HepG2 (cell line): ENCODE measurements around the gene SEBOX. TPM values are rescaled to one million over a fixed set of nuclear protein-coding genes. Genes with fewer than 3 reads are reported as not detected.

Source experiments
- GABPA ChIP-seq, 2 experiments: IDR thresholded peaks; 2 replicates each; pipeline ENCODE4 v1.6.1; 2011 to 2016; ENCODE audit warnings: low read depth in 2 of 2, low read length in 1 of 2, missing biosample characterization in 1 of 2, missing genetic modification characterization in 1 of 2
- HOXA7 ChIP-seq: sonication (generic); formaldehyde crosslinking; IDR thresholded peaks from 2 replicates; pipeline ENCODE4 v1.8.1; 2022; ENCODE audit warnings: mild to moderate bottlenecking, missing genetic modification reagents, moderate library complexity
- NFRKB ChIP-seq: fragments of 450-650 bp; IDR thresholded peaks from 2 replicates; pipeline ENCODE4 v1.6.1; 2017
- NR1H2 ChIP-seq: sonication (generic); formaldehyde crosslinking; IDR thresholded peaks from 2 replicates; pipeline ENCODE4 v1.8.1; 2022; ENCODE audit warnings: low read depth, missing genetic modification reagents, borderline replicate concordance
- ONECUT2 ChIP-seq: sonication (generic); formaldehyde crosslinking; IDR thresholded peaks from 2 replicates; pipeline ENCODE4 v1.4.0; 2020; ENCODE audit warnings: missing genetic modification reagents
- PRMT3 ChIP-seq: sonication (generic); formaldehyde crosslinking; IDR thresholded peaks from 2 replicates; pipeline ENCODE4 v1.8.1; 2022; ENCODE audit warnings: low read depth, mild to moderate bottlenecking, moderate library complexity, missing genetic modification reagents, borderline replicate concordance
- RFX1 ChIP-seq: fragments of 450-650 bp; IDR thresholded peaks from 2 replicates; pipeline ENCODE4 v1.6.1; 2017
- ZC3H4 ChIP-seq: sonication (generic); formaldehyde crosslinking; IDR thresholded peaks from 2 replicates; pipeline ENCODE4 v1.4.0; 2020; ENCODE audit warnings: missing genetic modification reagents, borderline replicate concordance
- ZFAT ChIP-seq: sonication (generic); formaldehyde crosslinking; conservative IDR thresholded peaks from 2 replicates; pipeline ENCODE4 v1.8.1; 2023; ENCODE audit warnings: missing genetic modification reagents, inconsistent platforms
- ZFP37 ChIP-seq: sonication (generic); formaldehyde crosslinking; IDR thresholded peaks from 2 replicates; pipeline ENCODE4 v1.4.0; 2020; ENCODE audit warnings: missing genetic modification reagents, borderline replicate concordance
- ZIK1 ChIP-seq: sonication (generic); formaldehyde crosslinking; IDR thresholded peaks from 2 replicates; pipeline ENCODE4 v1.5.0; 2020; ENCODE audit warnings: mild to moderate bottlenecking, low read depth, missing genetic modification reagents, borderline replicate concordance
- ZNF160 ChIP-seq: sonication (generic); formaldehyde crosslinking; IDR thresholded peaks from 2 replicates; pipeline ENCODE4 v1.8.0; 2022; ENCODE audit warnings: mild to moderate bottlenecking, inconsistent platforms, missing genetic modification reagents
- ZNF17 ChIP-seq: sonication (generic); formaldehyde crosslinking; IDR thresholded peaks from 2 replicates; pipeline ENCODE4 v1.5.0; 2020; ENCODE audit warnings: mild to moderate bottlenecking, missing genetic modification reagents
- ZNF225 ChIP-seq: sonication (generic); formaldehyde crosslinking; IDR thresholded peaks from 2 replicates; pipeline ENCODE4 v1.4.0; 2020; ENCODE audit warnings: mild to moderate bottlenecking, missing genetic modification reagents
- ZNF451 ChIP-seq: sonication (generic); formaldehyde crosslinking; IDR thresholded peaks from 2 replicates; pipeline ENCODE4 v1.5.0; 2020; ENCODE audit warnings: mild to moderate bottlenecking, missing genetic modification reagents
- ZNF564 ChIP-seq: sonication (generic); formaldehyde crosslinking; IDR thresholded peaks from 2 replicates; pipeline ENCODE4 v1.8.1; 2023; ENCODE audit warnings: mild to moderate bottlenecking, missing genetic modification reagents
- polyA plus RNA-seq, 8 experiments: library from polyadenylated mRNA; depleted of rRNA in 3 of 8; stranded (reverse) in 7 of 8; unstranded in 1 of 8; fragments of >200 nt; fragmentation: Illumina TruSeq in 4 of 8; extraction: Trizol in 4 of 8; gene quantifications; 2 replicates each; pipeline versions ENCODE4 v1.2.1 to v1.2.3, GENCODE V29; 2011 to 2016; ENCODE audit warnings: low read depth in 4 of 8, missing spikeins in 1 of 8, mixed read lengths in 1 of 8; ENCODE audit not compliant: insufficient read depth in 1 of 8
- total RNA-seq, 5 experiments: library from RNA; depleted of rRNA; stranded (reverse); fragments of >200 nt; fragmentation: Illumina TruSeq; extraction: Trizol; gene quantifications; 2 replicates each; pipeline ENCODE4 v1.2.3, GENCODE V29; 2016; ENCODE audit warnings: low read depth in 1 of 5
- TF ChIP-seq, protein P1 (sequence below): IDR thresholded peaks from 2 replicates; pipeline ENCODE4 v1.6.1; 2016; ENCODE audit warnings: control low read depth
- TF ChIP-seq, protein P2 (sequence below): sonication (generic); formaldehyde crosslinking; IDR thresholded peaks from 2 replicates; pipeline ENCODE4 v1.4.0; 2020; ENCODE audit warnings: missing genetic modification reagents
- TF ChIP-seq, protein P3 (sequence below): sonication (generic); formaldehyde crosslinking; IDR thresholded peaks from 2 replicates; pipeline ENCODE4 v1.9.0; 2022; ENCODE audit warnings: missing genetic modification reagents, mild to moderate bottlenecking, borderline replicate concordance
- TF ChIP-seq, protein P4 (sequence below): sonication (generic); formaldehyde crosslinking; IDR thresholded peaks from 2 replicates; pipeline ENCODE4 v1.5.1; 2020; ENCODE audit warnings: mild to moderate bottlenecking, missing genetic modification reagents, moderate library complexity
- TF ChIP-seq, protein P5 (sequence below): sonication (generic); formaldehyde crosslinking; IDR thresholded peaks from 2 replicates; pipeline ENCODE4 v1.5.0; 2020; ENCODE audit warnings: missing genetic modification reagents
- TF ChIP-seq, protein P6 (sequence below): sonication (generic); formaldehyde crosslinking; IDR thresholded peaks from 2 replicates; pipeline ENCODE4 v1.8.1; 2023; ENCODE audit warnings: missing genetic modification reagents, mild to moderate bottlenecking, borderline replicate concordance

The SEBOX gene
- total and polyA plus RNA-seq, 2 of the 13 experiments (the other 11 are each of a cell fraction or from before 2014, with no cell fraction given): not detected

DNA sequence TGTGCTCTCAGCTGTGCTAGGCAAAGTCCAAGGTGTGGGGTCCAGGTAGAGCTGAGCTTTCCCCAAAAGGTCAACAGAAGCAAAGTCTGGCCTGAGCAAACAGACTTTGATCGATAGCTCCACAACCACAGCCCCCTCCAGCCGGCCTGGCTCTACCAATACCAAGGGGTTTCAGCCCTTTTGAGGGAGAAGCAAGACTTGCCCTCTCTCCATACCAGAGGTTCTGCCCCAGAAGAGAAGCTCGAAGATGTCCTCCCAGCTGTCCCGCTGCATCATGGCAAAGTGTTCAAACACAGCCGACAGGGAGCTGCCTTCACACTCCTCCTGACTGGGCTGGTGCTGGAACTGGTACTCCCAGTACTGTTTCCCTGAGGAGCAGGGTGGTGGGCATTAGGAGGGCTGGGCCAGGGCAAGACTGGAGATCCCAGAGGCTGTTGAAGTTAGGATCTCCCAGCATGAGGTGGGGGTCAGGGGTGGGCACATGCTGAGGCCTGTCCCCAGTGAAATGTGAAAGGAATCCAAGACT lies 3.4 kb upstream of the SEBOX start (continued):
- TF ChIP-seq, protein P1, sequence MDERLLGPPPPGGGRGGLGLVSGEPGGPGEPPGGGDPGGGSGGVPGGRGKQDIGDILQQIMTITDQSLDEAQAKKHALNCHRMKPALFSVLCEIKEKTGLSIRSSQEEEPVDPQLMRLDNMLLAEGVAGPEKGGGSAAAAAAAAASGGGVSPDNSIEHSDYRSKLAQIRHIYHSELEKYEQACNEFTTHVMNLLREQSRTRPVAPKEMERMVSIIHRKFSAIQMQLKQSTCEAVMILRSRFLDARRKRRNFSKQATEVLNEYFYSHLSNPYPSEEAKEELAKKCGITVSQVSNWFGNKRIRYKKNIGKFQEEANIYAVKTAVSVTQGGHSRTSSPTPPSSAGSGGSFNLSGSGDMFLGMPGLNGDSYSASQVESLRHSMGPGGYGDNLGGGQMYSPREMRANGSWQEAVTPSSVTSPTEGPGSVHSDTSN: peak; percentile 52; the same call in 1 of the 2 replicates
- TF ChIP-seq, protein P2, sequence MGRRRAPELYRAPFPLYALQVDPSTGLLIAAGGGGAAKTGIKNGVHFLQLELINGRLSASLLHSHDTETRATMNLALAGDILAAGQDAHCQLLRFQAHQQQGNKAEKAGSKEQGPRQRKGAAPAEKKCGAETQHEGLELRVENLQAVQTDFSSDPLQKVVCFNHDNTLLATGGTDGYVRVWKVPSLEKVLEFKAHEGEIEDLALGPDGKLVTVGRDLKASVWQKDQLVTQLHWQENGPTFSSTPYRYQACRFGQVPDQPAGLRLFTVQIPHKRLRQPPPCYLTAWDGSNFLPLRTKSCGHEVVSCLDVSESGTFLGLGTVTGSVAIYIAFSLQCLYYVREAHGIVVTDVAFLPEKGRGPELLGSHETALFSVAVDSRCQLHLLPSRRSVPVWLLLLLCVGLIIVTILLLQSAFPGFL (CRISPR knock-in tag): no peak
- TF ChIP-seq ZIK1 (no peak), NFRKB (no peak), ONECUT2 (CRISPR knock-in tag) (peak; percentile 97), ZNF160 (0 out of 2 replicates have a peak, but pooled peaks have one; percentile 66), ZNF225 (CRISPR knock-in tag) (peak; percentile 27; the same call in 1 of the 2 replicates), RFX1 (no peak), ZNF564 (CRISPR knock-in tag) (0 out of 2 replicates have a peak, but pooled peaks have one; percentile 11), ZFAT (CRISPR knock-in tag) (no peak), PRMT3 (CRISPR knock-in tag) (no peak), HOXA7 (no peak), NR1H2 (CRISPR knock-in tag) (no peak), ZNF17 (CRISPR knock-in tag) (no peak), ZNF451 (CRISPR knock-in tag) (no peak), ZC3H4 (CRISPR knock-in tag) (no peak), ZFP37 (no peak; the same call in 1 of the 2 replicates), GABPA (IDR thresholded peaks at IDR 0.05; ENCODE audit: low read depth, low read length) (no peak), GABPA (CRISPR knock-in tag; IDR thresholded peaks at IDR 0.05; ENCODE audit: low read depth) (peak; percentile 75)
- TF ChIP-seq, protein P3, sequence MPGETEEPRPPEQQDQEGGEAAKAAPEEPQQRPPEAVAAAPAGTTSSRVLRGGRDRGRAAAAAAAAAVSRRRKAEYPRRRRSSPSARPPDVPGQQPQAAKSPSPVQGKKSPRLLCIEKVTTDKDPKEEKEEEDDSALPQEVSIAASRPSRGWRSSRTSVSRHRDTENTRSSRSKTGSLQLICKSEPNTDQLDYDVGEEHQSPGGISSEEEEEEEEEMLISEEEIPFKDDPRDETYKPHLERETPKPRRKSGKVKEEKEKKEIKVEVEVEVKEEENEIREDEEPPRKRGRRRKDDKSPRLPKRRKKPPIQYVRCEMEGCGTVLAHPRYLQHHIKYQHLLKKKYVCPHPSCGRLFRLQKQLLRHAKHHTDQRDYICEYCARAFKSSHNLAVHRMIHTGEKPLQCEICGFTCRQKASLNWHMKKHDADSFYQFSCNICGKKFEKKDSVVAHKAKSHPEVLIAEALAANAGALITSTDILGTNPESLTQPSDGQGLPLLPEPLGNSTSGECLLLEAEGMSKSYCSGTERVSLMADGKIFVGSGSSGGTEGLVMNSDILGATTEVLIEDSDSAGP (CRISPR knock-in tag): peak; percentile 79
- TF ChIP-seq, protein P4, sequence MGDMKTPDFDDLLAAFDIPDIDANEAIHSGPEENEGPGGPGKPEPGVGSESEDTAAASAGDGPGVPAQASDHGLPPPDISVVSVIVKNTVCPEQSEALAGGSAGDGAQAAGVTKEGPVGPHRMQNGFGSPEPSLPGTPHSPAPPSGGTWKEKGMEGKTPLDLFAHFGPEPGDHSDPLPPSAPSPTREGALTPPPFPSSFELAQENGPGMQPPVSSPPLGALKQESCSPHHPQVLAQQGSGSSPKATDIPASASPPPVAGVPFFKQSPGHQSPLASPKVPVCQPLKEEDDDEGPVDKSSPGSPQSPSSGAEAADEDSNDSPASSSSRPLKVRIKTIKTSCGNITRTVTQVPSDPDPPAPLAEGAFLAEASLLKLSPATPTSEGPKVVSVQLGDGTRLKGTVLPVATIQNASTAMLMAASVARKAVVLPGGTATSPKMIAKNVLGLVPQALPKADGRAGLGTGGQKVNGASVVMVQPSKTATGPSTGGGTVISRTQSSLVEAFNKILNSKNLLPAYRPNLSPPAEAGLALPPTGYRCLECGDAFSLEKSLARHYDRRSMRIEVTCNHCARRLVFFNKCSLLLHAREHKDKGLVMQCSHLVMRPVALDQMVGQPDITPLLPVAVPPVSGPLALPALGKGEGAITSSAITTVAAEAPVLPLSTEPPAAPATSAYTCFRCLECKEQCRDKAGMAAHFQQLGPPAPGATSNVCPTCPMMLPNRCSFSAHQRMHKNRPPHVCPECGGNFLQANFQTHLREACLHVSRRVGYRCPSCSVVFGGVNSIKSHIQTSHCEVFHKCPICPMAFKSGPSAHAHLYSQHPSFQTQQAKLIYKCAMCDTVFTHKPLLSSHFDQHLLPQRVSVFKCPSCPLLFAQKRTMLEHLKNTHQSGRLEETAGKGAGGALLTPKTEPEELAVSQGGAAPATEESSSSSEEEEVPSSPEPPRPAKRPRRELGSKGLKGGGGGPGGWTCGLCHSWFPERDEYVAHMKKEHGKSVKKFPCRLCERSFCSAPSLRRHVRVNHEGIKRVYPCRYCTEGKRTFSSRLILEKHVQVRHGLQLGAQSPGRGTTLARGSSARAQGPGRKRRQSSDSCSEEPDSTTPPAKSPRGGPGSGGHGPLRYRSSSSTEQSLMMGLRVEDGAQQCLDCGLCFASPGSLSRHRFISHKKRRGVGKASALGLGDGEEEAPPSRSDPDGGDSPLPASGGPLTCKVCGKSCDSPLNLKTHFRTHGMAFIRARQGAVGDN (CRISPR knock-in tag): peak; percentile 67
- TF ChIP-seq, protein P5, sequence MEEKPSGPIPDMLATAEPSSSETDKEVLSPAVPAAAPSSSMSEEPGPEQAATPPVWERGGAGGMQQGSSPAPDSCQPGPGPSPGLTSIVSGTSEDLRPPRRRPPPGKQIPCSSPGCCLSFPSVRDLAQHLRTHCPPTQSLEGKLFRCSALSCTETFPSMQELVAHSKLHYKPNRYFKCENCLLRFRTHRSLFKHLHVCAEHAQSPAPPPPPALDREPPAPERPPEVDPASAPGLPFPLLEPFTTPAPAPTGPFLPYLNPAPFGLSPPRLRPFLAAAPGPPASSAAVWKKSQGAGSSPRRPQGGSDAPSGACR (CRISPR knock-in tag): peak; percentile 90; the same call in 1 of the 2 replicates
- TF ChIP-seq, protein P6, sequence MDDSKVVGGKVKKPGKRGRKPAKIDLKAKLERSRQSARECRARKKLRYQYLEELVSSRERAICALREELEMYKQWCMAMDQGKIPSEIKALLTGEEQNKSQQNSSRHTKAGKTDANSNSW (CRISPR knock-in tag): no peak
